WI38 (cell line): ENCODE results near the gene SLC24A3.

Experiments
- H3K4me3 ChIP-seq: 2 replicates; pipeline ENCODE4 v1.5.1; 2011; ENCODE audit warnings: low read depth, mild to moderate bottlenecking, control low read depth, low read length
- CTCF ChIP-seq: IDR thresholded peaks from 2 replicates; pipeline ENCODE4 v1.5.1; 2012; ENCODE audit warnings: low read depth, mild to moderate bottlenecking, control low read depth, low read length

SLC24A3 gene

GRCh38 chr20:19304389-19304788 is 91.9 kb downstream of the SLC24A3 start:
- no peak for TF ChIP-seq CTCF

DNA sequence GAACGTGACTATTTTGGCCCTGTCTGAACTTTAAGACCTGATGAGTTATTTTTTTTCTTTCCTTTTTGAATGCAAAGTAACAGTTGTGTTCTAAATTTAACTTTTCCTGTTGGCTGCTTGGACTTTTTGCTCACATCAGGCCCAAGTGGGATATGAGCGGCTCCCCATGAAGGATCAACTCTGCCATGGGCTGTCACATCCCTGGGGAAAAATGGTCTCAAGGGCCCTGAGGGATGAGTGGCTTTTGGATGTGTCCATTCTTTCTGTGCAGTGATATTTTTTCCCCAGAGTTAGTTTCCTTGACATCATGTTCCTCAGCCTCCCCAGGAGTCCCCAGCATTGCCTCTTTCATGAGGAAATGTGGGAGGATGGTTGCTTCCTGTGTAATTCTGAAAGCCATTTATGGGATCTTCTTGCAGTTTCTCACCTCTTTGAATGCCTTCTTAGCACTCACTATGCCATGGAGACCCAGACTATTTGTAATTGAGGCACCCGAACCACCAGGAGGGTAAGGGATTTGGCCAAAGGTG is 92.5 kb downstream of the SLC24A3 start:
- TF ChIP-seq CTCF = no peak
- H3K4me3 ChIP-seq = no peak overlapping the region

More at GRCh38 chr20:19304389-19304788, 91.9 kb downstream of the SLC24A3 start:
- no peak overlapping the region for H3K4me3 ChIP-seq

- H3K4me3 ChIP-seq = no peak overlapping the region
- no peak for TF ChIP-seq CTCF
Measured at GRCh38 chr20:19308146-19308545, 95.7 kb downstream of the SLC24A3 start.

DNA sequence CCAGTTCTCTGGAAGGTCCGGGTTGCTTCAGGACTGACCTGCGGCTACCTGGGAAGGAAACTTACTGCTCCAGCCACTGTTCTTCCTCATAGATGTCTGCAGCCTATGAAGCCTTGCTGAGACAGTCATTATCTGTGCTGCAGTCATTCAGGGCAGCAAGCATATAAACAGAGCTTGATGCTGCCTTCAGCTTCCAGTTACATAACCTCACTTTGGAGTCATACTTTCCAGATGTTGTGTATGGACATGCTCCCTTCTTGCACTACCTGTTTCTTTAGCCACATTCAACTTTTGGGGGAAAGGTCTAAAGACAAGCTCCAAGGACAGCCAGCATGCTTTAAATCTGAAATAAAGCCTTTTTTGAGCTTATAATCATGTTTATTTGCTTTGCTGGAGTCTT is 98.1 kb downstream of the SLC24A3 start:
- no peak for TF ChIP-seq CTCF

DNA sequence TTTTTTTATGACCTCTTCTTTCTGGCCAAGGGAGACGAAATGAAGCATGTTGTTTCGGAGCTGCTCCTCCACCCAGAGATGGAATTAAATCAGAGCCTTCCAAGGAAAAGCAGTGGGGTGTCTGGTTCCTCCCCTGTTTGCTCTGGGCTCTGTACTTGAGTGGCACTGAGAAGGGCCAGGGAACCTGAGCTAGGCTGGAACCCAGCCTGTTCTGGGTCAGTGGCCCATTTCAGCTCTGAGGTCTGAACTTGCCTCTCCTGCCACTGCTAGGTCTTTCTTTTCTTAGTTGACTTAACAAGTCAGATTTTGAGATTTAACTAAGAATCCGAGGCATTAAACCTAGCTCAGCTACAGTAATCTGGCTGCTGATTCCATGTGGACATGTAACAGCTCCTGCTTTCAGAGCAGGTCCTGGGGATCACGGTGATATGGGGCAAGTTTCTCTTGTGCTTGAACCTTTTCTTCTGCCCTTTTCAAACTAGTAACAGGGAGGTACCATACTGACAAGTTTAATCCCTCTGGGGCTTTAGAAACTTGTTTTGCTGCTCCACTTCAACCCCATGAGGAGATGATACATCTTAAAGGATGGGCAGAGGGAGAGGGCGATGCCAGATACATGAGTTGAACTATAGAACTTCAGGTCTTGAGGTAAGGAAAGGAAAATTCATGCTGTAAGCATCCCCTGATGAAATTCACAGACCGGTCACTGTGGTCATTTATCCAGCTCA is 101.1 kb downstream of the SLC24A3 start:
- TF ChIP-seq CTCF = no peak
- H3K4me3 ChIP-seq = no peak overlapping the region

More for the DNA sequence above, 98.1 kb downstream of the SLC24A3 start:
- no peak overlapping the region for H3K4me3 ChIP-seq

- no peak for TF ChIP-seq CTCF
- no peak overlapping the region for H3K4me3 ChIP-seq
Measured at GRCh38 chr20:19314621-19315020, 102.2 kb downstream of the SLC24A3 start.

DNA sequence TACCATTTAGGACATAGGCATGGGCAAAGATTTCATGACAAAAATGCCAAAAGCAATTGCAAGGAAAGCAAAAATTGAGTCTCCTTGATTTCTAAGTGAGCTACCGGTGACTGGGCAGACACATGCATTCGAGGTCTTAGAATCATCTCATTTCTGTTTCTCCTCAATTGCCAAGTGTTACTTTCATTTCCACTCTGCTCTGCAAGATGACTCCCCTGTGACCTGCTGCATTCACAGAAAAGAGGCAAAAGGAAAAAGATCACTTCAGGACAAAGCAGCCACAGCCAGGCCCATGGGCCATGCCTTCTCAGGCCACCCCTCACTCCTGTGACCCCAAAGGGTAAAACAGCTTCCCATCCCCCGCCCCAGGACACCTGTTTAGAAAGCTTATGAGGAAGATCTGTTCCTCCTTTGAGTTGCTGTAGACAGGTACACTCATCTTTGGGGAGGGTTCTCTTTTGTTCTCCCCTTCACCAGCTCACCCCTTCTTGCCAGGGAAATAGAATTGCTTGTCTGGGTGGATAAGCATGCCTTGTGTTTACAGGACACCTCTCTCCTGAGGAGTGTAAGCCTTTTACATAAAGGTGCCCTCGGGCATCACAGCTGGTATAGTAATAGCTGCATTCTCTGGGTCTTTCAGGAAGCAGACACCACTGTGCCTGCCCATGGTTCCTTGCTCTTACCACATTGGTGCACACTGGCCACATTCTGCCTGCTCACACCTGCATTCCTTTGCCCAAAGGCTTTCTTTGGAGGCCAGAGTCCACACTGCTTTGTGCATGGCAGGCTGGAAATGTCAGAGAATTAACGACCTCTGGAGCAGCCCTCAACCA is 105.0 kb downstream of the SLC24A3 start:
- TF ChIP-seq CTCF = no peak
- no peak overlapping the region for H3K4me3 ChIP-seq
